Ectodermal cell (in vitro differentiated cells): ENCODE data around the gene DDX51.
"Not testable (repeated sequence)": the region's sequence is repeated elsewhere in the genome, so short reads cannot be mapped to it uniquely, and the experiment has no call there.

ENCODE experiments used
- H3K27ac ChIP-seq: 2 replicates; pipeline ENCODE4 v1.7.0; 2013; ENCODE audit warnings: mild to moderate bottlenecking, low read depth, low read length; ENCODE audit not compliant: insufficient read depth, poor library complexity, severe bottlenecking
- H3K27me3 ChIP-seq: 2 replicates; pipeline ENCODE4 v1.7.0; 2013; ENCODE audit warnings: mild to moderate bottlenecking, low read length; ENCODE audit not compliant: insufficient read depth, control insufficient read depth, poor library complexity, severe bottlenecking
- H3K36me3 ChIP-seq: one replicate; pipeline ENCODE4 v1.7.0; 2013; ENCODE audit warnings: low read length; ENCODE audit not compliant: control insufficient read depth, insufficient read depth
- H3K4me1 ChIP-seq: one replicate; pipeline ENCODE4 v1.7.0; 2013; ENCODE audit warnings: low read length; ENCODE audit not compliant: control insufficient read depth, insufficient read depth
- H3K4me3 ChIP-seq: 2 replicates; pipeline ENCODE4 v1.7.0; 2013; ENCODE audit warnings: low read depth, low read length, control low read depth; ENCODE audit not compliant: insufficient read depth
- H3K9me3 ChIP-seq: 2 replicates; pipeline ENCODE4 v1.7.0; 2013; ENCODE audit warnings: mild to moderate bottlenecking, low read length, moderate library complexity; ENCODE audit not compliant: control insufficient read depth
- WGBS, 2 experiments: methylation state at CpG; one replicate each; pipeline ENCODE4 v1.1.7; 2013; ENCODE audit warnings: missing lambda C conversion rate in 2 of 2; 5-methylcytosine and 5-hydroxymethylcytosine counted together

Gene DDX51

GRCh38 chr12:132152953-132153352 lies 8.8 kb upstream of the DDX51 start:
- H3K27me3 ChIP-seq = no peaks in the 10 kb centered on the region
- no peaks in the 10 kb centered on the region for H3K4me1 ChIP-seq
- H3K27ac ChIP-seq = no peak overlapping the region
- H3K4me3 ChIP-seq = no peak overlapping the region
- H3K36me3 ChIP-seq = peaks cover 8% of the 10 kb centered on the region
- WGBS, 2 experiments = 92 to 94% methylated on average over 20 of the region's 20 CpGs
- H3K9me3 ChIP-seq = peaks cover 2% of the 10 kb centered on the region

GRCh38 chr12:132152411-132152821 lies 8.3 kb upstream of the DDX51 start:
- Histone ChIP-seq H3K4me3 (no peak overlapping the region), H3K27me3 (no peaks in the 10 kb centered on the region), H3K9me3 (no peaks in the 10 kb centered on the region), H3K27ac (no peak overlapping the region), H3K4me1 (no peaks in the 10 kb centered on the region), H3K36me3 (peaks cover 14% of the 10 kb centered on the region)
- WGBS, 2 experiments = 94 to 97% methylated on average over 9 of the region's 9 CpGs

DNA sequence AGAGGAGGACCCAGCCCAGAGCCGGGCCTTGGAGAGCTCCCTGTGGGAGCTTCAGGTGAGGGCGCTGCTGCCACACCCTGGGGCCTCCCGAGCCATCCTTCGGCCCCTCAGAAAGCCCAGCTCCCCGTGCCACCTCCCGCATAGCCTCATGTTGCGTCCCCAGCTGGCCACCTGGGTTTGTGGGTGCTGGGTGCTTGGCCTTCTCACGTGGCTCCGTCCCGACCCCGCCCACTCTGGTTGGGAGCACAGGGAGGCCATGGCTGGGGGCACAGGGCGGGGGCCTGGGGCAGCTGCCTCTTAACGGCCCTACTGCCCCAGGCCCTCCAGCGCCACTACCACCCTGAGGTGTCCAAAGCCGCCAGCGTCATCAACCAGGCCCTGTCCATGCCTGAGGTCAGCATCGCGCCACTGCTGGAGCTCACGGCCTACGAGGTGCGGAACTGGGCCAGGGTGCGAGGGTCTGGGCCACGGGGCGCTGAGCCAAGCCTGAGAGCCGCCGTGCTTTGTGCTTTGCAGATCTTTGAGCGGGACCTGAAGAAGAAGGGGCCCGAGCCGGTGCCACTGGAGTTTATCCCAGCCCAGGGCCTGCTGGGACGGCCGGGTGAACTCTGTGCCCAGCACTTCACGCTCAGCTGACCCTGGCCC lies 7.8 kb upstream of the DDX51 start:
- no peaks in the 10 kb centered on the region for H3K27me3 ChIP-seq
- H3K4me3 ChIP-seq = no peak overlapping the region
- peaks cover 15% of the 10 kb centered on the region for H3K36me3 ChIP-seq
- H3K4me1 ChIP-seq = no peaks in the 10 kb centered on the region
- no peak overlapping the region for H3K27ac ChIP-seq
- H3K9me3 ChIP-seq = no peaks in the 10 kb centered on the region
- 94 to 95% methylated on average over 32 of the region's 32 CpGs for WGBS, 2 experiments

- Histone ChIP-seq H3K36me3 (peaks cover 17% of the 10 kb centered on the region), H3K27ac (no peak overlapping the region), H3K4me1 (no peaks in the 10 kb centered on the region), H3K9me3 (no peaks in the 10 kb centered on the region), H3K27me3 (no peaks in the 10 kb centered on the region), H3K4me3 (no peak overlapping the region)
- 95 to 96% methylated on average over 36 of the region's 36 CpGs for WGBS, 2 experiments
Observed at GRCh38 chr12:132151145-132151765, 7.1 kb upstream of the DDX51 start.

- Histone ChIP-seq H3K36me3 (peaks cover 17% of the 10 kb centered on the region), H3K4me3 (no peak overlapping the region), H3K4me1 (no peaks in the 10 kb centered on the region), H3K27me3 (no peaks in the 10 kb centered on the region), H3K27ac (no peak overlapping the region), H3K9me3 (no peaks in the 10 kb centered on the region)
- WGBS, 2 experiments = 92 to 97% methylated on average over 5 to 6 of the region's 6 CpGs
Observed at GRCh38 chr12:132150780-132151144, 6.6 kb upstream of the DDX51 start.

GRCh38 chr12:132149526-132149925 lies 5.4 kb upstream of the DDX51 start:
- not testable (repeated sequence) for H3K4me1 ChIP-seq, H3K27me3 ChIP-seq, H3K4me3 ChIP-seq, H3K9me3 ChIP-seq, H3K27ac ChIP-seq
- 88% methylated on average over 12 of the region's 32 CpGs; no CpG with 5 or more reads in 1 of the 2 experiments for WGBS, 2 experiments
- H3K36me3 ChIP-seq = peaks cover 17% of the 10 kb centered on the region

DNA sequence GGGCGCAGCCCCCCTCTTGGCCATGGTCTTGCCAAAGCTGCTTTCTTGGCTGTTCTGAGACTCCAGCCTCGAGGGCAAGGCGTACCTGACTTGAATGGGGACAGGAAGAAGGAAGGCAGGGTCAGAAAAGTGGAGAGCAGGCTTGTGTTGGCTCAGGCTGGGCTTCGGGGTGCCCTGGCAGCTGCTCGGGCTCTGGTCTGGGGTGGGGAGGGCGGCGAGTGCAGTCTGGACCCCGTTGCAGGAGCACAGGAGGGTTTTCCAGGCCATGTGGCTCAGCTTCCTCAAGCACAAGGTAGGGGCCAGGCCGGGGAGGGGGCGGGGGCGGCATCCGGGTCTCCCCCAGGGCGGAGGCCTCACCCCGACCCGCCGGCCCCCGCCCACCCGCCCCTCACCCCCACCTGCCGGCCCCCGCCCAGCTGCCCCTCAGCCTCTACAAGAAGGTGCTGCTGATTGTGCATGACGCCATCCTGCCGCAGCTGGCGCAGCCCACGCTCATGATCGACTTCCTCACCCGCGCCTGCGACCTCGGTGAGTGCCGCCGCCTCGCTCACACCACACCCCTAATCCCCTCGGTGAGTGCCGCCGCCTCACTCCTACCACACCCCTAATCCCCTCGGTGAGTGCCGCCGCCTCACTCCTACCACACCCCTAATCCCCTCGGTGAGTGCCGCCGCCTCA lies 4.4 kb upstream of the DDX51 start:
- H3K4me3 ChIP-seq = no peak overlapping the region
- 96 to 97% methylated on average over 23 to 29 of the region's 41 CpGs for WGBS, 2 experiments
- H3K4me1 ChIP-seq = peaks cover 7% of the 10 kb centered on the region
- H3K27me3 ChIP-seq = no peaks in the 10 kb centered on the region
- no peaks in the 10 kb centered on the region for H3K9me3 ChIP-seq
- peaks cover 17% of the 10 kb centered on the region for H3K36me3 ChIP-seq
- H3K27ac ChIP-seq = no peak overlapping the region

- no peaks in the 10 kb centered on the region for H3K9me3 ChIP-seq
- no peaks in the 10 kb centered on the region for H3K27me3 ChIP-seq
- H3K36me3 ChIP-seq = peaks cover 17% of the 10 kb centered on the region
- 96% methylated on average over 38 of the region's 38 CpGs for WGBS, 2 experiments
- no peak overlapping the region for H3K27ac ChIP-seq
- H3K4me1 ChIP-seq = peaks cover 13% of the 10 kb centered on the region
- no peak overlapping the region for H3K4me3 ChIP-seq
Observed at GRCh38 chr12:132147423-132148367, 3.6 kb upstream of the DDX51 start.

GRCh38 chr12:132146772-132147422 lies 2.8 kb upstream of the DDX51 start:
- no peak overlapping the region for H3K4me3 ChIP-seq
- H3K4me1 ChIP-seq = peaks cover 13% of the 10 kb centered on the region
- H3K36me3 ChIP-seq = peaks cover 22% of the 10 kb centered on the region
- H3K27me3 ChIP-seq = no peaks in the 10 kb centered on the region
- H3K9me3 ChIP-seq = no peaks in the 10 kb centered on the region
- H3K27ac ChIP-seq = no peak overlapping the region
- 93 to 94% methylated on average over 19 of the region's 19 CpGs for WGBS, 2 experiments
